ENCODE measurements around the gene IL17B.

DNA sequence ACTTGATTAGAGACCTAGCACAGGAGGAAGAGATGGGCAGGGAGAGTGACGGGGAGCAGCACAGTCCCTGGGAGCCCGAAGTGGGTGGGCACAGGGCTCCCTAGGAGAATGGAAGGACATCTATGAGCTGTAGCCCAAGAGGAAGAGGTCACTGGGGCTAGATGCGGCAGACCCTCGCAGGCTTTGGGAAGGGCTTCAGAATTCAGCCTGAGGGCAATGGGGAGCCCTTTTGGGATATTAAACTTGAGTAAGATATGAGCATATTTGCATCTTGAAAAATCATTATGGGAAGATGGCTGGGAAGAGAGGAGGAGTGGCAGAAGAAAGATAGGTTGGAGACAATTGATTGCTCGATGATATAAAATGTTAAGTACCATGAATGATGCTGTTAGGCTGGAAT lies 48.9 kb upstream of the IL17B start:
- TF ChIP-seq POLR2AphosphoS5 (IDR thresholded peaks at IDR 0.05; ENCODE audit: control insufficient read depth, insufficient read depth, low read depth, low read length) (no peak), TEAD2 (tag; IDR thresholded peaks at IDR 0.05) (no peak), SOX6 (IDR thresholded peaks at IDR 0.05) (no peak), GABPB1 (CRISPR knock-in tag; IDR thresholded peaks at IDR 0.05) (no peak), EGR1 (conservative IDR thresholded peaks at IDR 0.05) (no peak)
- TF ChIP-seq, protein P1, sequence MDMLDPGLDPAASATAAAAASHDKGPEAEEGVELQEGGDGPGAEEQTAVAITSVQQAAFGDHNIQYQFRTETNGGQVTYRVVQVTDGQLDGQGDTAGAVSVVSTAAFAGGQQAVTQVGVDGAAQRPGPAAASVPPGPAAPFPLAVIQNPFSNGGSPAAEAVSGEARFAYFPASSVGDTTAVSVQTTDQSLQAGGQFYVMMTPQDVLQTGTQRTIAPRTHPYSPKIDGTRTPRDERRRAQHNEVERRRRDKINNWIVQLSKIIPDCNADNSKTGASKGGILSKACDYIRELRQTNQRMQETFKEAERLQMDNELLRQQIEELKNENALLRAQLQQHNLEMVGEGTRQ (CRISPR knock-in tag; IDR thresholded peaks at IDR 0.05) = no peak

All from K562 (cell line).